SK-N-MC (cell line): ENCODE measurements around the gene CYP46A1.
"Not testable (repeated sequence)": the region's sequence is repeated elsewhere in the genome, so short reads cannot be mapped to it uniquely, and the experiment has no call there.

Experiments
- DNase-seq: peaks from one replicate; pipeline ENCODE4 v3.0.0-alpha.2; 2011; ENCODE audit warnings: low read depth, low spot score
- H3K27ac ChIP-seq: fragments of 200-600 bp; sonication (generic); 2 replicates; pipeline ENCODE4 v1.5.1; 2016; ENCODE audit warnings: mixed run types
- H3K36me3 ChIP-seq: fragments of 200-600 bp; sonication (generic); 2 replicates; pipeline ENCODE4 v1.6.1; 2017; ENCODE audit warnings: antibody characterized with exemption, low read length, mixed read lengths; ENCODE audit not compliant: insufficient read depth
- H3K4me3 ChIP-seq: fragments of 200-600 bp; sonication (generic); 2 replicates; pipeline ENCODE4 v1.5.1; 2016
- H3K9ac ChIP-seq: fragments of 200-600 bp; sonication (generic); 2 replicates; pipeline ENCODE4 v1.8.0; 2017; ENCODE audit warnings: mixed run types, mixed read lengths; ENCODE audit not compliant: insufficient read length
- H3K9me3 ChIP-seq: fragments of 200-600 bp; sonication (generic); 2 replicates; pipeline ENCODE4 v1.6.1; 2017; ENCODE audit warnings: low read depth, mild to moderate bottlenecking, antibody characterized with exemption, low read length, moderate library complexity, mixed read lengths
- EZH2 ChIP-seq: fragments of 200-600 bp; sonication (generic); IDR thresholded peaks from one replicate; pipeline ENCODE4 v1.6.1; 2017; ENCODE audit warnings: antibody characterized with exemption
- FOXP2 ChIP-seq: optimal IDR thresholded peaks from 2 replicates; pipeline ENCODE3; 2011; ENCODE audit warnings: mild to moderate bottlenecking, moderate library complexity; ENCODE audit not compliant: insufficient read depth; ENCODE audit errors: extremely low read length, control extremely low read depth
- POLR2AphosphoS5 ChIP-seq: IDR thresholded peaks from 2 replicates; pipeline ENCODE4 v1.6.1; 2012; ENCODE audit warnings: mild to moderate bottlenecking, low read depth, low read length, borderline replicate concordance

CYP46A1 gene

GRCh38 chr14:99755629-99756603 is 71.8 kb downstream of the CYP46A1 start:
- Histone ChIP-seq H3K36me3 (no peaks in the 10 kb centered on the region), H3K27ac (no peak overlapping the region), H3K4me3 (no peak overlapping the region), H3K9ac (no peak overlapping the region), H3K9me3 (no peaks in the 10 kb centered on the region)
- DNase-seq: no peak
- TF ChIP-seq POLR2AphosphoS5: no peak

DNA sequence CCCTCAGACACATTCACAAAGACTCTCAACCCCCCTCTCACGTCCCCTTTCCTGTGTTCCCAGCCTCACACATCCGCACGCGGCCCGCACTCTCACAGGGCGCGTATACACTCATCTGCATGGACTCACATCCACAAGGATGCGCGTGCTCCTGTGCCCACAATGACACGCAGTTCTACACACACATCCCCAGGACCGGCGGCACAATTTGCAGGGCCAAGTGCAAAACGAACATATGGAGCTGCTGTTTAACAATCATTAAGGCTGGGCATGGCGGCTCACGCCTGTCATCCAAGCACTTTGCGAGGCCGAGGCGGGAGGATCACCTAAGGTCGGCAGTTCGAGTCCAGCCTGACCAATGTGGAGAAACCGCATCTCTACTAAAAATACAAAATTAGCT is 72.7 kb downstream of the CYP46A1 start:
- Histone ChIP-seq H3K36me3 (no peaks in the 10 kb centered on the region), H3K9ac (no peak overlapping the region), H3K27ac (no peak overlapping the region), H3K9me3 (no peaks in the 10 kb centered on the region), H3K4me3 (no peak overlapping the region)
- TF ChIP-seq POLR2AphosphoS5: no peak
- no peak for TF ChIP-seq FOXP2
- no peak for TF ChIP-seq EZH2
- DNase-seq: no peak

GRCh38 chr14:99757331-99758070 is 73.4 kb downstream of the CYP46A1 start:
- Histone ChIP-seq H3K9ac (no peak overlapping the region), H3K9me3 (no peaks in the 10 kb centered on the region), H3K27ac (peak overlapping the region; percentile 85; the same call in 1 of the 2 replicates), H3K4me3 (no peak overlapping the region), H3K36me3 (no peaks in the 10 kb centered on the region)
- DNase-seq: no peak
- no peak for TF ChIP-seq EZH2

- Histone ChIP-seq H3K9ac (no peak overlapping the region), H3K9me3 (no peaks in the 10 kb centered on the region), H3K27ac (peak overlapping the region; percentile 85), H3K36me3 (no peaks in the 10 kb centered on the region), H3K4me3 (peak overlapping the region; percentile 57)
- DNase-seq: peak; percentile 88
- no peak for TF ChIP-seq POLR2AphosphoS5
- no peak for TF ChIP-seq EZH2
- TF ChIP-seq FOXP2: no peak
Measured at GRCh38 chr14:99758121-99758821, 74.2 kb downstream of the CYP46A1 start.

DNA sequence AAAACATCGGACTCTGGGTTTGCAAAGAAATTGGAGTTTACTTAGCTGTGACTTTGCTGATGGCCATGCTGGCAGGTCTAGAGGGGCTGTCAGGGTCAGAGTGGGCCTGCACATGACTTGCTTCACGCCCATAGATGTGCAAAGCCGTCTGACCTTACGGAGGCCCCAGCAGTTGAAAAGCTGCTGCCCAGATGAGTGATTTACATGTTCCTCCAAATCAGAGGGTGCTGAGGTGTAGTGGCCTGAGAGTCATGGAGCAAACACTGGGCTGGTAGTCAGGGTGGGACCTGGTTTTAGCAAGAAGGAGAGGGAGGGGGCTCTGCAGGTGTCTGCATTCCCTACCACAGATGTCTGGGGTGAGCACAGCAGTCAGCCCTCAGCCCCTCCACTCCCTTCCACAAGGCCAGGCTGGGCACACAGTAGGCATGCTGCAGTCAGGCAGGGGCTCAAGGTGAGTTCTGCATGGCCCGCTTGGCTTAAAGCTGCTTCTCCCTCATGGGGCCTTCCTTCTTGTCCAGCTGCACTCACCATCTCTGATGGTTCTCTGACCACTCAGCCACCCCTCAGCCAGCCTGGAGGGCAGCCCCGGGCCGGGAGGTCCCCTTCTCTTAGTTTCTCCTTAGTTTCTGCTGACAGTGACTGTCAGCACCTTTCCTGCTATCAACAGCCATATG is 74.9 kb downstream of the CYP46A1 start:
- Histone ChIP-seq H3K9ac (no peak overlapping the region), H3K9me3 (no peaks in the 10 kb centered on the region), H3K36me3 (no peaks in the 10 kb centered on the region), H3K27ac (no peak overlapping the region; the same call in 1 of the 2 replicates), H3K4me3 (peak overlapping the region; percentile 57)
- DNase-seq: no peak
- no peak for TF ChIP-seq POLR2AphosphoS5
- no peak for TF ChIP-seq FOXP2
- TF ChIP-seq EZH2: no peak

DNA sequence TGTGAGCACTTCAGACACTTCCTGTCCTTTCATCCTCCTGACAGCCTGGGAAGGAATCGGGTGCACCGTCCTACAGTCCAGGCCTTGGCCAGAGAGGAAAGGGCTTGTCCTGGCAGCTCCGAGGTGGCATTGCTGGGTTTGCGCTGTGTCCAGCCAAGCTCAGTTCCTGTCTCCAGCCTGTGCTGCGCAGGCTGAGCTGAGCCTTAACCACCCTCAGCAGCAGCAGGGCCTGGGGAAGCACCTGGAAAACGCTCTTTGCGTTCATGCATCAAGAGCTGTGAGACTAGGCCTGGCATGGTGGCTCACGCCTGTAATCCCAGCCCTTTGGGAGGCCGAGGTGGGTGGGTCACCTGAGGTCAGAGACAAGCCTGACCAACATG is 75.4 kb downstream of the CYP46A1 start:
- Histone ChIP-seq H3K9ac (no peak overlapping the region), H3K27ac (no peak overlapping the region), H3K36me3 (no peaks in the 10 kb centered on the region), H3K9me3 (no peaks in the 10 kb centered on the region), H3K4me3 (no peak overlapping the region)
- no peak for DNase-seq
- no peak for TF ChIP-seq EZH2
- no peak for TF ChIP-seq POLR2AphosphoS5
- TF ChIP-seq FOXP2: no peak

GRCh38 chr14:99760817-99761216 is 76.7 kb downstream of the CYP46A1 start:
- TF ChIP-seq POLR2AphosphoS5 (no peak), EZH2 (no peak), FOXP2 (no peak)
- Histone ChIP-seq H3K9ac (no peak overlapping the region), H3K36me3 (no peaks in the 10 kb centered on the region), H3K4me3 (no peak overlapping the region), H3K9me3 (no peaks in the 10 kb centered on the region), H3K27ac (no peak overlapping the region)
- no peak for DNase-seq

- H3K9ac ChIP-seq, H3K27ac ChIP-seq, H3K9me3 ChIP-seq, H3K36me3 ChIP-seq, H3K4me3 ChIP-seq, DNase-seq: not testable (repeated sequence)
Measured at GRCh38 chr14:99762911-99763310, 78.8 kb downstream of the CYP46A1 start.
